Measurements from ENCODE around the gene CSTF3. TPM values are rescaled to one million over a fixed set of nuclear protein-coding genes. Genes with fewer than 3 reads are reported as not detected.
A peak's percentile ranks its signal among the peaks of the same experiment; 100 is the strongest.

Gene CSTF3
- 10 to 100 TPM in 3 of 5 donors, 1 to 10 TPM in 2; 1.8 to 47.9 (median 10.7) TPM for total RNA-seq
- polyA plus RNA-seq = 10 to 100 TPM in 2 of 3 donors, 1 to 10 TPM in 1; 9.2 to 25.0 (median 13.9) TPM
- long read RNA-seq, donor 1, transcript CSTF3-203 (3 exons, 1,132 nt) = major isoform, 5 of 10 reads
- long read RNA-seq, donor 1, transcript CSTF3-202 (2 exons, 715 nt) = major isoform, 5 of 10 reads
- long read RNA-seq, donor 1, partial matches to known transcripts = 0 of 10 reads
- long read RNA-seq, donor 1, other reads (novel, unspliced or antisense) = 0 of 10 reads
- long read RNA-seq, donor 2, transcript CSTF3-202 (2 exons, 715 nt) = major isoform, 10 of 31 reads
- long read RNA-seq, donor 2, transcript CSTF3-203 (3 exons, 1,132 nt) = minor isoform, 8 of 31 reads
- long read RNA-seq, donor 2, partial matches to known transcripts = 13 of 31 reads
- long read RNA-seq, donor 2, other reads (novel, unspliced or antisense) = 0 of 31 reads
- long read RNA-seq, donor 3, transcript CSTF3-202 (2 exons, 715 nt) = major isoform, 7 of 10 reads
- long read RNA-seq, donor 3, partial matches to known transcripts = 0 of 10 reads
- long read RNA-seq, donor 3, other reads (novel, unspliced or antisense) = 0 of 10 reads
- long read RNA-seq, donor 4, partial matches to known transcripts = 0 of 1 reads
- long read RNA-seq, donor 4, other reads (novel, unspliced or antisense) = 0 of 1 reads
- long read RNA-seq, donor 5, transcript CSTF3-203 (3 exons, 1,132 nt) = major isoform, 13 of 16 reads
- long read RNA-seq, donor 5, partial matches to known transcripts = 0 of 16 reads
- long read RNA-seq, donor 5, other reads (novel, unspliced or antisense) = 0 of 16 reads
- long read RNA-seq, donor 6, transcript CSTF3-202 (2 exons, 715 nt) = minor isoform, 18 of 54 reads
- long read RNA-seq, donor 6, transcript CSTF3-203 (3 exons, 1,132 nt) = major isoform, 24 of 54 reads
- long read RNA-seq, donor 6, transcript CSTF3-201 (21 exons, 2,797 nt) = minor isoform, 6 of 54 reads
- long read RNA-seq, donor 6, partial matches to known transcripts = 6 of 54 reads
- long read RNA-seq, donor 6, other reads (novel, unspliced or antisense) = 0 of 54 reads
- long read RNA-seq, donor 7, transcript CSTF3-202 (2 exons, 715 nt) = minor isoform, 8 of 21 reads
- long read RNA-seq, donor 7, transcript CSTF3-203 (3 exons, 1,132 nt) = major isoform, 11 of 21 reads
- long read RNA-seq, donor 7, partial matches to known transcripts = 0 of 21 reads
- long read RNA-seq, donor 7, other reads (novel, unspliced or antisense) = 0 of 21 reads
- long read RNA-seq, donor 8, transcript CSTF3-203 (3 exons, 1,132 nt) = minor isoform, 13 of 29 reads
- long read RNA-seq, donor 8, transcript CSTF3-202 (2 exons, 715 nt) = major isoform, 15 of 29 reads
- long read RNA-seq, donor 8, partial matches to known transcripts = 0 of 29 reads
- long read RNA-seq, donor 8, other reads (novel, unspliced or antisense) = 0 of 29 reads
- long read RNA-seq, donor 9, transcript CSTF3-203 (3 exons, 1,132 nt) = major isoform, 8 of 11 reads
- long read RNA-seq, donor 9, partial matches to known transcripts = 0 of 11 reads
- long read RNA-seq, donor 9, other reads (novel, unspliced or antisense) = 0 of 11 reads
- long read RNA-seq, donor 10, transcript CSTF3-202 (2 exons, 715 nt) = minor isoform, 5 of 12 reads
- long read RNA-seq, donor 10, transcript CSTF3-203 (3 exons, 1,132 nt) = major isoform, 6 of 12 reads
- long read RNA-seq, donor 10, partial matches to known transcripts = 0 of 12 reads
- long read RNA-seq, donor 10, other reads (novel, unspliced or antisense) = 0 of 12 reads

DNA sequence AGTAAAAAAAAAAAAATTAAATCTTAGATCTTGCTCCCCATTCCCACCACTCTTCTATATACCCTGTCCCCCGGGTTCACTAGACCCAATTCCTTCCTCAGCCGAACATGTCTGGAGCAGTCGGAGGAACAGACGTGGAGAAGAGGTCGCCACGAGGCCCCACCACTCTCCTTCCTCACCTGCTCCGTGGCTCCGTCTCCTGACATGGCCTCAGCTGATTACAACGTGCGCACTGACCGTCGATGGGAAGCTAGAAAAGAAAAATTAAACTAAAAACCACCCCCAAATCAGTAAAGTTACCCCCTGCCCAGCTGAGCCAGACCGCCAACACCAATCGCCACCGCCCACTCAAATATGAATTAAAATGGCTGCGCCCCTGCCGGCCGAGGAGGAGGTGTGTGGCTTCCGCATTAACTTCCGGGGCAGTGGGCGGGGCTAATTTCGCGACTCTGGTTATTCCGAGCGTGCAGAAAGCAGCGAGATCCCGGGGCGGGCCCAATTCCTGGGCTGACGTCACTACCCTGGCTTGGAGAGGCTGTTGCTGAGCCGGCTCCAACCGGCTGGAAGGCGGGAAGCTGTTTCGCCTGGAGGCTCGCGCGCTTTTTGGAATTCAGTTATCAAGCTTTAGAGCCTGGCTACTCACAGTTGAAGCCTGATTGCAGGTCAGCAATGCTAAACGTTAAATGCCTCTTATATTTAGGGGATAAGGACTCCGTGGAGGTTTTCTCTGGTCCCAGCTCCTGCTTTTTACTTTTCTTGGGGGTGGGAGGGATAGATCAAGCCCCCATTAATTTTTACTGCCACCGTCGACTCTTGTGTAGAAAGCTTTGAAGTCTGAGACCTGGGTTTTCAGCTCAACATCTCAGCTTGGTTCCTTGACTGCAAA, at the start of gene CSTF3:
CSTF3 (minus strand) TSS at position 361 of the 886 bp plus-strand sequence; CDS start at position 206, 155 bp downstream.
- H3K4me1 ChIP-seq = peaks cover 15 to 58% (median 36%) of the 10 kb centered on the region in 4 donors
- 2 to 4% (median 2%) methylated on average over 26 to 40 of the region's 40 CpGs for WGBS, 5 donors
- H3K27me3 ChIP-seq = no peaks in the 10 kb centered on the region
- intact Hi-C loops (cut with DNase I; ENCODE audit: low total_unique reads) = no loop called here
- H3K27ac ChIP-seq = peak within 1 kb of the TSS; percentile 74 to 91 (median 84)
- TF ChIP-seq EP300 (IDR thresholded peaks at IDR 0.05) = no peak
- TF ChIP-seq POLR2AphosphoS5 (IDR thresholded peaks at IDR 0.05) = peak; percentile 72 to 84 (median 74)
- TF ChIP-seq, protein P1, sequence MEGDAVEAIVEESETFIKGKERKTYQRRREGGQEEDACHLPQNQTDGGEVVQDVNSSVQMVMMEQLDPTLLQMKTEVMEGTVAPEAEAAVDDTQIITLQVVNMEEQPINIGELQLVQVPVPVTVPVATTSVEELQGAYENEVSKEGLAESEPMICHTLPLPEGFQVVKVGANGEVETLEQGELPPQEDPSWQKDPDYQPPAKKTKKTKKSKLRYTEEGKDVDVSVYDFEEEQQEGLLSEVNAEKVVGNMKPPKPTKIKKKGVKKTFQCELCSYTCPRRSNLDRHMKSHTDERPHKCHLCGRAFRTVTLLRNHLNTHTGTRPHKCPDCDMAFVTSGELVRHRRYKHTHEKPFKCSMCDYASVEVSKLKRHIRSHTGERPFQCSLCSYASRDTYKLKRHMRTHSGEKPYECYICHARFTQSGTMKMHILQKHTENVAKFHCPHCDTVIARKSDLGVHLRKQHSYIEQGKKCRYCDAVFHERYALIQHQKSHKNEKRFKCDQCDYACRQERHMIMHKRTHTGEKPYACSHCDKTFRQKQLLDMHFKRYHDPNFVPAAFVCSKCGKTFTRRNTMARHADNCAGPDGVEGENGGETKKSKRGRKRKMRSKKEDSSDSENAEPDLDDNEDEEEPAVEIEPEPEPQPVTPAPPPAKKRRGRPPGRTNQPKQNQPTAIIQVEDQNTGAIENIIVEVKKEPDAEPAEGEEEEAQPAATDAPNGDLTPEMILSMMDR (IDR thresholded peaks at IDR 0.05) = peak in 5 of 7 experiments; percentile 36 to 78 (median 58)
- peak in 1 of 4 donors; percentile 61 for TF ChIP-seq POLR2A (IDR thresholded peaks at IDR 0.05)
- no peaks in the 10 kb centered on the region for H3K9me3 ChIP-seq
- no peaks in the 10 kb centered on the region for H3K36me3 ChIP-seq
- DNase-seq = peak; percentile 100
- H3K4me3 ChIP-seq = peak within 1 kb of the TSS; percentile 58 to 91 (median 81)

GRCh38 chr11:33208150-33208549, 46.9 kb upstream of the CSTF3 start:
- WGBS, 5 donors = 73 to 98% (median 90%) methylated on average over 1 of the region's 1 CpG
- no peak overlapping the region for H3K4me3 ChIP-seq
- no peak for DNase-seq
- TF ChIP-seq POLR2AphosphoS5 (IDR thresholded peaks at IDR 0.05) (no peak), POLR2A (IDR thresholded peaks at IDR 0.05) (no peak), EP300 (IDR thresholded peaks at IDR 0.05) (no peak)
- TF ChIP-seq, protein P1 (IDR thresholded peaks at IDR 0.05) = no peak
- H3K4me1 ChIP-seq = peaks cover 3 to 12% (median 8%) of the 10 kb centered on the region in 4 donors
- intact Hi-C loops (cut with DNase I; ENCODE audit: low total_unique reads) = no loop called here
- H3K9me3 ChIP-seq = no peaks in the 10 kb centered on the region
- H3K36me3 ChIP-seq = no peaks in the 10 kb centered on the region
- no peaks in the 10 kb centered on the region for H3K27me3 ChIP-seq
- peak overlapping the region in 2 of 5 donors; percentile 6 to 50 for H3K27ac ChIP-seq

- WGBS, 5 donors = 28 to 38% (median 35%) methylated on average over 4 of the region's 4 CpGs
- H3K36me3 ChIP-seq = no peaks in the 10 kb centered on the region
- no peaks in the 10 kb centered on the region for H3K27me3 ChIP-seq
- no peak for TF ChIP-seq EP300 (IDR thresholded peaks at IDR 0.05)
- TF ChIP-seq POLR2AphosphoS5 (IDR thresholded peaks at IDR 0.05) = peak in 1 of 3 donors; percentile 29
- peak; percentile 26 to 47 for DNase-seq
- intact Hi-C loops (cut with DNase I; ENCODE audit: low total_unique reads) = no loop called here
- peaks cover 3 to 12% (median 8%) of the 10 kb centered on the region in 4 donors for H3K4me1 ChIP-seq
- no peak overlapping the region for H3K4me3 ChIP-seq
- peak overlapping the region in 4 of 5 donors; percentile 6 to 50 (median 25) for H3K27ac ChIP-seq
- H3K9me3 ChIP-seq = no peaks in the 10 kb centered on the region
Measured at GRCh38 chr11:33207408-33207985, 46.2 kb upstream of the CSTF3 start.
